HL-60/S4 treated with phorbol 12-myristate 13-acetate at 8.2 ng/mL for 4 days and 3 days (cell line): ENCODE results near the gene CXXC1.
"Not testable (repeated sequence)": the region's sequence is repeated elsewhere in the genome, so short reads cannot be mapped to it uniquely, and the experiment has no call there.

Source experiments
- in situ Hi-C: fragments of 300-500 bp; cut with MboI; formaldehyde crosslinking; loops from 2 replicates; pipeline ENCODE4 v1.15.0; 2022; ENCODE audit warnings: low sequenced_read_pairs

CXXC1 gene

DNA sequence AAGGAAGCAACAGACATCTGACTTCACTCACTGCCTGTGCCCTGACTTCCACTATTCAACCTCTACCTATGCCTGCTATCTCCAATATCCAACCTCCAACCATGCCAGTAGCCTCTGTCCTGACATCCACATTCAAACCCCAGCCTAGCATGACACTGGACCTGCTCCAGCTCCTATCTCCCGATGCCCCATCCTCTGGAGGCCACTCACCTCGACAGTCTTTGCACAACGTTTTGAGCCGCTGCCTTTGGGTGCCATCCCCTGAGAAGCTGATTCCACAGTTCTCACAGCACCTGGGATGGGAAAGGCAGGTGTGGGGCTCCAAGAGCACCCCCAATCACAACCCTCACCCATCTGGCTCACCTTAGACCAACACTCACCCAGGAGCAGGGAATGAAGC is 11.0 kb downstream of the CXXC1 start:
- in situ Hi-C loops = no loop called here

DNA sequence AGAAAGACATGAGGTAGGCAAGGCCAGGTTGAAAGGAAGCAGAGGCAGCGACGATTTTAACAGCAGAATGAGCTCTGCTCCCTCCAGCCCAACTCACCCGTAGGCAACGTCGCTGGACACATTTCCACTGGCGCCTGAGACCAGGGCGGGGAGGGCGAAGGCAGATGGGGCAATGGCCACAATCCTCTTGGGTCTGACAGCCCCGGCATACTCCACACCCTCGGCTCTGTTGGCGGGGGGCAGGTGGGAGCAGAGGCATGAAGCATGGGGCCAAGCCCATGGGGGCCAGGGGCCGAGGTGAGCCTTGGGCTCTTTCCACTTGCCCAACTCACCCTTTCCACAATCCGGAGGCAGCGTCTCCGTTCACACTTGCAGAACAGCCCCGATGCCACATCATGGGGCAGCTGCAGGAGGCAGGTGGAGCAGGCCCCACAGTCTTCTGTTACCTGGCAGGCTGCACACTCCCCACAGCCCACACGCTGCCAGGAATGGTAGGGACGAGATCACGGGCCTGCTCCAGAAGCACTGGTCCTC is 11.9 kb downstream of the CXXC1 start:
- in situ Hi-C loops = no loop called here

DNA sequence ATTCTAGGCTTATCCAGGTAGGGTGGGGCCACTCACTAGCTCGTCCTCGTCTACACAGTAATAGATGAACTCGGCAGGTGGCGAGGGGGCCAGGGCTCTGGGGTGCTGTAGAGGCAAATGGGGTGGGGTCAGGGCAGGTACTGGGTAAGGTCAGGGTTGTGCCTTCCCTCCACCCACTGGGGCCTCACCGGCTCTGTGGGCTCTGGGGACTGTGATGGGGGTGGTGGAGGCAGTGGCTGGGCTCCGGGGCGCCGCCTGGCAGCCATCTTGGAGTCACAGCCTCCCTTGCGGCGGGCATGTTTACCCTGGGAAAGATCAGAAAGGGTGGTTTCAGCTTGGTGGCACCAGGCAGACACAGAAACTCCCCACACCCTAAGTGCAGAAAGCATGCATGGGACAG is 12.6 kb downstream of the CXXC1 start:
- in situ Hi-C loops = no loop called here

DNA sequence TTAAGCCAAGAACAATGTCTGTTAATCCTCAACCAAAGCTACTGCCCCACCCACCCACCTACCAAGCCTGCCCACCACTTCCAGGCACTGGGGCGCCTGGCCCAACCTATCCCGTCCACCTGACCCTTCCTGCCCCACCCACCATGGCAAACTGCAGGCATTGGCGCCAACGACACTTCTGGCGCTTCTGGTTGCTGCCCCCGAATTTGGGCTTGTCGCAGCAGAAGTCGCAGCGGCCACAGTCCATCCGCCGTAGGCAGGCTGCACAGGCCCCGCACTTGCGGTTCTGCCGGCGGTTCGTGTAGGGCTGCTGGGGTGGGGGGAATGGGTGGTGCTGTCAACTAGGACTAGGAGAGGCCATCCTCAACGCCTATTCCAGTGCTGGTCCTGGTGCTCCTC is 13.4 kb downstream of the CXXC1 start:
- in situ Hi-C loops = no loop called here

DNA sequence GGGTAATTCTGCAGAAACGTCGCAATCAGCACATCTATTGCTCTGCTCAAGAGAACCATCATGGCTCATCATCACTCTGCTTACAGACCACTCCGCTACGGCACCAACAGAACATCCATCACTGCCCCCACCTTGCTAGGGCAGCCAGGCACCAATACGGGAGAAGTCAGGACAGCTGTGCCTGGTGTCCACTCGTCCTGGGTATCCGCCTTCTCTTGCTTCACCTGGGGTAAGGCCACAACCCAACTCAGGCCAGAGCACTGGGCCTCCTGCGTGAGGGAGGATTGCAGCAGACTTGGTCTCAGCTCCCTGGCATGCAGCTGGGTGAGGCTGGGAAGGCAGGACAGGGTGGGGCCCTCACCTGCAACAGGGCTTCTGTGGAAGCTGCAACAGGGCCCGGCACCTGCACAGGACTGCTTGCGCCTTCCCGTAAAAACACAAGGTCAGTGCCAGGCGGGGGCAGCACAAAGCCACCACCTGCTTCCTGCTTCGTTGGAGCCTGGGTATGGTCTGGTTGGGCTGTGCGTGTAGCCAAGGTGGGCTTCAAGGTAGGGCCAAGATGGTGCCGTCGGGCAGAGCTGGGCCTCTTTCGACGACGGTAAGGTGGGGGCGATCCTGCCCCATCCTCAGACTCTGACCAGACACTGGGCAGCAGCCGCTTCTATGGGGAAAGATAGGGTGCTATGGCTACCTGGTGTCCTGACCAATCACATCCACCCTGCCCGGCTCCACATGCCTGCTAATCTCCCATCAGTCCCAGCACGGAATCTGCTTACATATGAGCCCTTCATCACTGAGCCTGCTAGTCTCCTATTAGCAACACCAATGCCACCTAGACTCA is 14.1 kb downstream of the CXXC1 start:
- in situ Hi-C loops = no loop called here

DNA sequence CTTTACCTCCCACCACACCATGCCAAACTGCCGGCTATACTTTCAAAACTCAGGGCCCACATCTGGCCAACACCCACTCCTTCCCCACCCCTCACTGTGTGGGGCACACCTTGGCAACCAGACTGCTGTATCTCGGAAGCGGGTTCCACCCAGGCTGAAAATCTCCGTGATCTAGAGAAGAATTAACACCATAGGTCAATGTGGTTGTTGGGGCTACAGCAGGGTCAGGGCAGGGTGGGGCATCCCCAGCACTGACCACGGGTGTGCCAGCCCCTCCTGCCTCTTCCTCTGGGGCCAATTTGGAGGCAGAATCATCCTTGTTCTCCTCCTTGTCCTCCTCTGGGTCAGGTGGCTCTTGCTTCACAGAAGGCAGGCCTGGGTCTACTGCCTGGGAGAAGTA is 14.9 kb downstream of the CXXC1 start:
- in situ Hi-C loops = no loop called here

DNA sequence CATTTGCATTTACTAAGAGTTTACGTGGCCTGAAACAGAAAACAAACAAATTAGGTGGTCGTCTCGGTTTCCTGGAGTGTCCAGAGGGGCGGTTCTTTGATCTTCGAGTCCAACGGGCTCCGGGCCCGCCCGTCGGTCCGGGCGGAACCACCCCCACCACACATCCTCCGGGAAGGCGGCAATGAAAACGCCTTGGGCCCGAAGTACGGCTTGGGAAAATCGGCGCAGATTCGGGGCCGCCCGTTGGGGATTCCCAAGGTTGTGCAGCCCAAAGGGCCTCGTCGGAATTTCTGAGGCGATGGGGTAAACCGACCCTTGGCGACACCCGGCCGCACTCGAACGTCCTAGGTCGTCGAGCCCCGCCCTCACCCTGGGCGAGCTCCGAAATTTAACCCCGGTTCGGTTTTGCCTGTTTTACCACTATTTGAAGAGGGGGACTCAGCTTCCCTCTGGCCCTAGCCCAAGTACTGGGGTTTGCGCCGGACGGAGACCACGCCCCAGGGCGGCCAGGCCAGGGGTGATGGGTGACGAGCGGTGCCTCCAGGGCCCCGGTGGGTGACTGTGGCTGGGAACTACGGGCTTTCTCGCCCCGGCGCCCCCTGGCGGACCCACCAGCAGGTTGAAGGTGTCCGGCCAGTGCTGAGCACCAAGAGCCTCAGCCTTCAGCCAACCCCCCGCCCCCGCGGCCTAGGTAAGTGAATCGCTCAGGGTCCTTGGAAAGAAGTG is 19.3 kb downstream of the CXXC1 start:
- in situ Hi-C loops = no loop called here

DNA sequence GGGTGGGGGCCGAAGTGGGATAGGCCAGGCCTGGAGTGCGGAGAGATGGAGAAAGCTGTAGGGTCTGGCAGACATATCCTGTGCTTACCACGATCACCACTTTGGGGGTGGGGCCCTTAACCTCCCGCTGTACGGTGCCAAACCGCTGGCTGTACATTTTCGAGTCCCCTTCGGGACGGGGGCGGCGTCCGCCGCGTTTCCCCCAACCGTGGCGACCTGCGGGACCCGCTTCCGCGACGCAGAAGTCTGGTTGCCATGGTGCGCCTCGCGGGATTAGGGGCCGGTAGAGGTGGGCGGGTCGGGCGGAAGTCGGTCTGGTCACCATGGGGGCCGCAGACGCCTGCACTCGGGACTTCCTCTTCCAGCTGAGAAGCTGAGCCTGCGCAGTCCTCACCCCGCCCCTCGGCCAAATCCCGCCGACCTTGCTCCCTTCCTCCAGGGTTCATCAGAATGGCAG is 21.2 kb downstream of the CXXC1 start, which contains the start of gene CFAP53:
Gene CFAP53 (minus strand): TSS at position 248 of the 457 bp plus-strand sequence. CDS start 91 bp downstream, at position 157.
- in situ Hi-C loops = no loop called here

DNA sequence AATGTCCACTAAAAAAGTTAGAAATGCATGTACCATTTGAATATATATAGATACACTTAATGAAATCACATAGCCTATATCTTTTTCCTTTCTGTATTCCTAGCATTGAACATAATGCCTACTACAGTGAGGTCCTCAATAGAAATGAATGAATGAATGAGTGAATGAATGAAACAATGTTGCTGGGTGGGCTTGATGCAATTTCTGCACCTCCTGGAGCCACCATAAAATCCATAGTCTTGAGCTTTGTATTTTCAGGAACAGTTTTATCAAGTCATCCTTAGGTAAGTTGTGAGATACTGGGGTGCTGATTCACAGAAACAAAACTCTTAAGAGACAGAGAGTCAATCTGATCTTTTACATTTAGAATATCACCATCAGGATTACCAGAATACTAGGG is 24.5 kb downstream of the CXXC1 start:
- in situ Hi-C loops = no loop called here

DNA sequence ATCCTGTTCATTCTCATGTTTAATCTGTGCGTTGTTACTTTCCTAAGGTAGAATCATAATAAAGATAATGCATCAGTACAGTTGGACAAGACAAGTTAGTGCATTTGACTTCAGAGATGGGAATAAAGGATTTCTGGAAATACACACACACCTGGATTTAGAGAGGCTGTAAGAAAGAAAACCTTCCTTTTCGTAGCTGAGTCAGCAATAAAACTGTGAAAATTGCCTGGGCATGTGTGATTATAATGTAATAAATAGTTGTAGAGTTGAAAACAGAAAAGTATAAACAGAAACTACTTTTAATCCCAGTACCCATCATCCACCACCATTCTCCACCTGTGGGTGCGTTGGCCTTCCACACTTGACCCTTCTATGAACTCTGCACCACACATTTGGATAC is 36.6 kb downstream of the CXXC1 start:
- in situ Hi-C loops = no loop called here

DNA sequence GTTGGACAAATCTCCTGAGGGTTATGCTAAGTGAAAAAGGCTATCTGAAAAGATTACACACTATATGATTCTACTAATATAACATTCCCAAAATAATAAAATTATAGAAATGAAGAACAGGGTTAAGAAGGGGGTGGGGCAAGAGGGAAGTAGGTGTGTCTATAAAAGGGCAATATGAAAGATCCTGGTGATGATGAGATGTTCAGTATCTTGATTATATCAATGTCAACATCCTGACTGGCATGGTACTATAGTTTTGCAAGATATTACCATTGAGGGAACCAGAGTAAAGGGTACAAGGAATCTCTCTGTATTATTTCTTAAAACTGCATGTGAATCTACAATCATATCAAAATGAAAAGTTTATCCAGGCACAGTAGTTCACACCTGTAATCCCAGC is 37.9 kb downstream of the CXXC1 start:
- in situ Hi-C loops = no loop called here

DNA sequence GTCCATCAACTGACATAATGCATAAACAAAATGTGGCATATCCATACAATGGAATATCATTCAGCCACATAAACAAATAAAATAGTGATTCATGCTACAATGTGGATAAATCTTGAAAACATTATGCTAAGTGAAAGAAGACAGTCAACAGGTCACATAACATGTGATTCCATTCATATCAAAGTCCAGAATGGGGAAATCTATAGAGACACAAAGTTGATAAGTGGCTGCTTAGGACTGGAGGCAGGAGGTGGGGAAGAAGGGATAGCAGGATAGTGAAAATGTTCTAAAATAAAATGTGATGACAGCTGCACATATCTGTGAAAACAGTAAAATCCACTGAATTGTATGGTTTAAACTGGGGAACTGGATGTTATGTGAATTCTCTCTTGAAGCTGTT is 39.9 kb downstream of the CXXC1 start:
- in situ Hi-C loops = no loop called here

DNA sequence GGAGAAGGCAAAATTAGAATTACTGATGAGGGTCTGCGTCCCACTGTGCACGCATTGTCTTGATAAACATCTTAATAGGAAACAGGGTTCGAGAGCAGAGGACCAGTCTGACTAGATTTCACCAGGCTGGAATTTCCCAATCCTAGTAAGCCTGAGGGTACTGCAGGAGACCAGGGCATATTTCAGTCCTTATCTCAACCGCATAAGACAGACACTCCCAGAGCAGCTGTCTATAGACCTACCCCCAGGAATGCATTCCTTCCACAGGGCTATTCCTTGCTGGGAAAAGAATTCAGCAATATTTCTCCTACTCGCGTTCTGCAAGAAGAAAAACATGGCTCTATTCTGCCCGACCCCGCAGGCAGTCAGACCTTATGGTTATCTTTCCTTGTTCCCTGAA is 45.7 kb downstream of the CXXC1 start:
- in situ Hi-C loops = not testable (repeated sequence)

DNA sequence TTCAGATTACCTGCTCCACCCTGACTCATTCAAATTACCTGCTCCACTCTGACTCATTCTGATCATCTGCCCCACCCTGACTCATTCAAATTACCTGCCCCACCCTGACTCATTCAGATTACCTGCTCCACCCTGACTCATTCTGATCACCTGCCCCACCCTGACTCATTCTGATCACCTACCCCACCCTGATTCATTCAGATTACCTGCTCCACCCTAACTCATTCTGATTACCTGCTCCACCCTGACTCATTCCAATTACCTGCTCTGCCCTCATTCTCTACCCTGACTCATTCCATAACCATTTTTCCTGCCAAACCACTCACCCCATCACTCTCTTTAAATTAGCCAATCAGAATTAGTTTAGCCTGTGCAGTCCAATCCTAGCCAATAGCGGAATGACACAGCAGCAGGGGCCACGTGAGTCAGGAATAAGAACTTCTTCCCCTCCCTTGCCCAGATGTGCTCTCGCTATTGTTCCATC is 47.4 kb downstream of the CXXC1 start:
- in situ Hi-C loops = no loop called here

DNA sequence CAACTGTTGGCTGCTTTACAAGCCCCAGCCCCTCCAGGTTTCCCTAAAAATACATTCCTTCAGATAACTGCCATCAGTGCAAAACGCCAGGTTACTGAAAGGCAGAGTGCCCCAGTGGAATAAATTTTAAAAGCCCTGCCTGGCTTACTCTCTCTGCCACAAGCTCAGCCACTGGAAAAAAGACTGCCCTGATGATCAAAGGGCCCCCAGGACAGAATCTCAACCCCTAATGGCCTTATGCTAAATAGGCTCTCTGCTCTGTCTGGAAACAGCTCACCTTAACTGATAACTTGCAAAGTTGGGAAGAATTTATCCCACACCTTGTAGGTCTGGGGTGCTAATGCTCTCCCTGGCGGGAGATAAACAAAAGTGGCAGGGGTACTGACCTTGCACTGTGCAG is 55.1 kb downstream of the CXXC1 start:
- in situ Hi-C loops = no loop called here
